HCT116 (cell line): ENCODE measurements around the gene ATN1. TPM values are rescaled to one million over a fixed set of nuclear protein-coding genes. Genes with fewer than 3 reads are reported as not detected.
"Not testable (repeated sequence)": the region's sequence is repeated elsewhere in the genome, so short reads cannot be mapped to it uniquely, and the experiment has no call there.

Source experiments
- ATAC-seq: fragments of 200-7000 bp; cut with Tn5 transposase; 2 replicates; pipeline ENCODE4 v1.9.1; 2020; ENCODE audit warnings: mild to moderate bottlenecking, moderate library complexity
- BruUV-seq: library from RNA; stranded (reverse); fragments of 400-500 nt; replicated peaks from 2 replicates; lab custom pipeline; 2021; lab: Mats Ljungman, UMichigan
- CTCF ChIA-PET: fragments of 300-600 bp; sonication (Branson Sonifier 250); formaldehyde crosslinking; loops from one replicate; lab custom pipeline; 2021; ENCODE audit warnings: antibody characterized with exemption; lab: Charles Lee
- POLR2A ChIA-PET: fragments of 300-600, 350-600 bp; sonication (Branson Sonifier 250); formaldehyde crosslinking; loops from one replicate; lab custom pipeline; 2021; ENCODE audit warnings: antibody characterized with exemption; lab: Charles Lee
- RAD21 ChIA-PET, 2 experiments: fragments of 300-600 bp; sonication (Branson Sonifier 250); formaldehyde crosslinking; loops; one replicate each; lab custom pipeline; 2023; ENCODE audit warnings: low total read pairs in 2 of 2; ENCODE audit not compliant: uncharacterized antibody in 2 of 2, unreplicated experiment in 2 of 2, low non-redundant PET in 1 of 2; lab: Charles Lee
- DNase-seq: peaks from one replicate; pipeline ENCODE4 v3.0.0-alpha.2; 2010; ENCODE audit warnings: low read depth, low spot score
- H2AFZ ChIP-seq: fragments of 200-600 bp; shearing (Covaris generic), sonication (generic); 2 replicates; pipeline ENCODE4 v1.6.1; 2017; ENCODE audit warnings: low read depth, mixed run types, mixed read lengths, antibody characterized with exemption, low read length; ENCODE audit not compliant: poor library complexity, severe bottlenecking
- H3K27ac ChIP-seq: 2 replicates; pipeline ENCODE4 v1.5.1; 2012; ENCODE audit warnings: low read depth, low read length
- H3K27me3 ChIP-seq: fragments of 200-600 bp; sonication (generic); 2 replicates; pipeline ENCODE4 v1.6.1; 2016; ENCODE audit warnings: mixed run types, low read length, mixed read lengths; ENCODE audit not compliant: insufficient read depth
- H3K36me3 ChIP-seq, 2 experiments: fragments of 200-500 bp in 1 of 2; fragments of 200-600 bp in 1 of 2; sonication (Bioruptor generic) in 1 of 2; sonication (generic) in 1 of 2; 2 replicates each; pipeline versions ENCODE4 v1.5.1 to v1.6.1; 2014 to 2016; ENCODE audit warnings: low read length in 2 of 2, inconsistent platforms in 1 of 2, mixed read lengths in 1 of 2, mixed run types in 1 of 2; ENCODE audit not compliant: insufficient read depth in 2 of 2, control insufficient read depth in 1 of 2
- H3K4me1 ChIP-seq, 2 experiments: fragments of 200-600 bp in 1 of 2; sonication (generic) in 1 of 2; 2 replicates each; pipeline versions ENCODE4 v1.5.1 to v1.6.1; 2012 to 2017; ENCODE audit warnings: low read length in 2 of 2, inconsistent platforms in 1 of 2, mild to moderate bottlenecking in 1 of 2, mixed read lengths in 1 of 2, mixed run types in 1 of 2, moderate library complexity in 1 of 2; ENCODE audit not compliant: insufficient read depth in 2 of 2, control insufficient read depth in 1 of 2
- H3K4me2 ChIP-seq: fragments of 200-600 bp; sonication (generic); 2 replicates; pipeline ENCODE4 v1.6.1; 2017; ENCODE audit warnings: mixed run types, low read length, mixed read lengths
- H3K4me3 ChIP-seq, 2 experiments: fragments of 200-600 bp in 1 of 2; sonication (generic) in 1 of 2; replicated peaks in 1 of 2; 2 replicates each; pipeline ENCODE4 v1.5.1; 2011 to 2016; ENCODE audit warnings: low read length in 2 of 2, control low read depth in 1 of 2, low read depth in 1 of 2, mild to moderate bottlenecking in 1 of 2, mixed read lengths in 1 of 2, mixed run types in 1 of 2
- H3K79me2 ChIP-seq: fragments of 200-600 bp; sonication (generic); 2 replicates; pipeline ENCODE4 v1.6.1; 2017; ENCODE audit warnings: mild to moderate bottlenecking, mixed run types, low read length, moderate library complexity, mixed read lengths; ENCODE audit not compliant: insufficient read depth
- H3K9ac ChIP-seq: fragments of 200-600 bp; sonication (generic); 2 replicates; pipeline ENCODE4 v1.6.1; 2016; ENCODE audit warnings: low read length, mixed read lengths
- H3K9me2 ChIP-seq: fragments of 200-600 bp; sonication (generic), shearing (Covaris generic); 2 replicates; pipeline ENCODE4 v1.6.1; 2017; ENCODE audit warnings: mixed run types, mild to moderate bottlenecking, moderate library complexity; ENCODE audit not compliant: insufficient read depth
- H3K9me3 ChIP-seq, 2 experiments: fragments of 200-500 bp in 1 of 2; fragments of 200-600 bp in 1 of 2; sonication (Bioruptor generic) in 1 of 2; sonication (generic) in 1 of 2; 2 replicates each; pipeline ENCODE4 v1.6.1; 2014 to 2017; ENCODE audit warnings: low read length in 2 of 2, mixed read lengths in 2 of 2, inconsistent platforms in 1 of 2, low read depth in 1 of 2, mild to moderate bottlenecking in 1 of 2, mixed run types in 1 of 2, moderate library complexity in 1 of 2; ENCODE audit not compliant: control insufficient read depth in 1 of 2, insufficient read depth in 1 of 2
- H4K20me1 ChIP-seq: fragments of 200-600 bp; sonication (generic), shearing (Covaris generic); 2 replicates; pipeline ENCODE4 v1.6.1; 2017; ENCODE audit warnings: mixed run types, mild to moderate bottlenecking, moderate library complexity; ENCODE audit not compliant: insufficient read depth
- FOSL1 ChIP-seq: IDR thresholded peaks from 2 replicates; pipeline ENCODE4 v1.6.1; 2012; ENCODE audit warnings: low read depth
- POLR2A ChIP-seq: IDR thresholded peaks from 2 replicates; pipeline ENCODE4 v1.7.0; 2011; ENCODE audit warnings: borderline replicate concordance; ENCODE audit not compliant: insufficient read depth, insufficient read length; ENCODE audit errors: extremely low read depth
- YY1 ChIP-seq: IDR thresholded peaks from 2 replicates; pipeline ENCODE4 v1.6.1; 2011; ENCODE audit warnings: low read length, low read depth, moderate library complexity, mild to moderate bottlenecking; ENCODE audit not compliant: insufficient replicate concordance; ENCODE audit errors: extremely low read depth
- intact Hi-C: fragments of 100-400 bp; cut with micrococcal nuclease; formaldehyde crosslinking; loops from 2 replicates; pipeline ENCODE4 v1.10.0; 2022
- total RNA-seq: library from RNA; stranded (reverse); gene quantifications from one replicate; pipeline ENCODE4 v1.2.1, GENCODE V29; 2021; ENCODE audit not compliant: unreplicated experiment
- TF ChIP-seq, protein P1 (sequence below), 3 experiments: fragments of 200-600 bp in 1 of 3; sonication (generic) in 1 of 3; IDR thresholded peaks in 2 of 3; conservative IDR thresholded peaks in 1 of 3; 2 replicates each; pipeline ENCODE4 v1.5.1; 2012 to 2017; ENCODE audit warnings: low read depth in 2 of 3, low read length in 2 of 3, antibody characterized with exemption in 1 of 3, borderline replicate concordance in 1 of 3, control low read depth in 1 of 3, mild to moderate bottlenecking in 1 of 3, mixed read lengths in 1 of 3, mixed run types in 1 of 3, moderate library complexity in 1 of 3; ENCODE audit not compliant: insufficient read depth in 1 of 3
- TF ChIP-seq, protein P2 (sequence below): IDR thresholded peaks from 2 replicates; pipeline ENCODE4 v1.6.1; 2012

Gene ATN1
- total RNA-seq, 1 experiment from 2014 or later, result 104 TPM

DNA sequence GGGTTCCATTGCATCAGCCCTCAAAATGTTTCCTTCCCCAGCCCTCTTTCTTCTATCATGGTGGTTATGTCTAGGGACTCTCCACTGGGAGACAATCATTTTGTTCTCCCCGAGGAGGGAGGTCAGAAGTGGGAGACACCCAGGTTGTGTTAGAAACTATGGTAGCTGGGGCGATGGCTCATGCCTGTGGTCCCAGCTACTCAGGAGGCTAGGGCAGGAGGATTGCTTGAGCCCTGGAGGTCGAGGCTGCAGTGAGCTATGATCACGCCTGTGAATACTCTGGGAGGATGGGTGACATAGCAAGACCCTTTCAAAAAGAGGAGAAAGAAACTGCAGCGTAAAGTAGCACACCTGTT is 36.1 kb upstream of the ATN1 start (continued):
- TF ChIP-seq, protein P1, sequence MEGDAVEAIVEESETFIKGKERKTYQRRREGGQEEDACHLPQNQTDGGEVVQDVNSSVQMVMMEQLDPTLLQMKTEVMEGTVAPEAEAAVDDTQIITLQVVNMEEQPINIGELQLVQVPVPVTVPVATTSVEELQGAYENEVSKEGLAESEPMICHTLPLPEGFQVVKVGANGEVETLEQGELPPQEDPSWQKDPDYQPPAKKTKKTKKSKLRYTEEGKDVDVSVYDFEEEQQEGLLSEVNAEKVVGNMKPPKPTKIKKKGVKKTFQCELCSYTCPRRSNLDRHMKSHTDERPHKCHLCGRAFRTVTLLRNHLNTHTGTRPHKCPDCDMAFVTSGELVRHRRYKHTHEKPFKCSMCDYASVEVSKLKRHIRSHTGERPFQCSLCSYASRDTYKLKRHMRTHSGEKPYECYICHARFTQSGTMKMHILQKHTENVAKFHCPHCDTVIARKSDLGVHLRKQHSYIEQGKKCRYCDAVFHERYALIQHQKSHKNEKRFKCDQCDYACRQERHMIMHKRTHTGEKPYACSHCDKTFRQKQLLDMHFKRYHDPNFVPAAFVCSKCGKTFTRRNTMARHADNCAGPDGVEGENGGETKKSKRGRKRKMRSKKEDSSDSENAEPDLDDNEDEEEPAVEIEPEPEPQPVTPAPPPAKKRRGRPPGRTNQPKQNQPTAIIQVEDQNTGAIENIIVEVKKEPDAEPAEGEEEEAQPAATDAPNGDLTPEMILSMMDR (IDR thresholded peaks at IDR 0.05 in 2 of 3, conservative IDR thresholded peaks at IDR 0.05 in 1 of 3; ENCODE audit: borderline replicate concordance in 1 of 3, insufficient read depth in 1 of 3, low read depth in 2 of 3, low read length in 2 of 3), result no peak
- TF ChIP-seq POLR2A, result no peak
- TF ChIP-seq, protein P2, sequence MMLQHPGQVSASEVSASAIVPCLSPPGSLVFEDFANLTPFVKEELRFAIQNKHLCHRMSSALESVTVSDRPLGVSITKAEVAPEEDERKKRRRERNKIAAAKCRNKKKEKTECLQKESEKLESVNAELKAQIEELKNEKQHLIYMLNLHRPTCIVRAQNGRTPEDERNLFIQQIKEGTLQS, result no peak
- no peak for TF ChIP-seq YY1
- no peak for TF ChIP-seq FOSL1

DNA sequence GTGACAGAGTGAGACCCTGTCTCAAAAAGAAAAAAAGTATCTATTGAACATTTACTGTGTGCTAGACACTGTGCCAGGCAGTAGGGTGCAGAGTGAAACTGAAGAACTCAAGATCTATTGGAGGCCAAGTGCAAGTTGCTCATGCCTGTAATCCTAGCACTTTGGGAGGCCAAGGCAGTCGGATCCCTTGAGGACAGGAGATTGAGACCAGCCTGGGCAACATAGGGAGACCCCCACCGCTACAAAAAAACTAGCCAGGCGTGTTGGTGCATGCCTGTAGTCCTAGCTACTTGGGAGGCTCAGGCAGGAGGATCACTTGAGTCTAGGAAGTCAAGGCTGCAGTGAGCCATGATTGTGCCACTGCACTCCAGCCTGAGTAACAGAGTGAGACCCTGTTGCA is 35.1 kb upstream of the ATN1 start:
- DNase-seq, H3K27me3 ChIP-seq, H3K9me3 ChIP-seq, BruUV-seq, H3K36me3 ChIP-seq, intact Hi-C loops, RAD21 ChIA-PET, H3K79me2 ChIP-seq, H3K4me2 ChIP-seq, ATAC-seq, H3K9ac ChIP-seq, H3K9me2 ChIP-seq, POLR2A ChIA-PET, H4K20me1 ChIP-seq, H3K27ac ChIP-seq, H2AFZ ChIP-seq, H3K4me3 ChIP-seq: not testable (repeated sequence)
- CTCF ChIA-PET, result interaction anchor here (2.1 kb wide), 1 partner anchor 20 kb away, joined by 30 read pairs; the partner anchor contains the start of gene SPSB2
- H3K4me1 ChIP-seq, result peaks cover 12 to 18% of the 10 kb centered on the region in 2 experiments
